DOHH2 (cell line): Measurements from ENCODE around the gene RNU1-1.
"Not testable (repeated sequence)": the region's sequence is repeated elsewhere in the genome, so short reads cannot be mapped to it uniquely, and the experiment has no call there.

Experiments
- H3F3A ChIP-seq: fragments of 200-600 bp; sonication (generic), shearing (Covaris generic); 2 replicates; pipeline ENCODE4 v1.6.0; 2016; ENCODE audit warnings: antibody characterized with exemption, mild to moderate bottlenecking; ENCODE audit not compliant: control insufficient read depth, insufficient read depth
- H3K27ac ChIP-seq: fragments of 200-600 bp; sonication (generic); 2 replicates; pipeline ENCODE4 v1.5.1; 2014; ENCODE audit warnings: low read depth, mild to moderate bottlenecking, low read length, moderate library complexity
- H3K27me3 ChIP-seq: fragments of 200-600 bp; sonication (generic); 2 replicates; pipeline ENCODE4 v1.6.1; 2014; ENCODE audit warnings: mild to moderate bottlenecking, low read length, mixed read lengths; ENCODE audit not compliant: control insufficient read depth
- H3K36me3 ChIP-seq: fragments of 200-600 bp; sonication (generic); 2 replicates; pipeline ENCODE4 v1.6.1; 2014; ENCODE audit warnings: mild to moderate bottlenecking, low read length, moderate library complexity, mixed read lengths; ENCODE audit not compliant: control insufficient read depth
- H3K4me1 ChIP-seq: fragments of 200-600 bp; sonication (generic); 2 replicates; pipeline ENCODE4 v1.6.1; 2014; ENCODE audit warnings: mild to moderate bottlenecking, low read length, mixed read lengths; ENCODE audit not compliant: control insufficient read depth
- H3K4me2 ChIP-seq: fragments of 200-600 bp; sonication (generic); 2 replicates; pipeline ENCODE4 v1.6.0; 2014; ENCODE audit warnings: mild to moderate bottlenecking, low read length, moderate library complexity
- H3K4me3 ChIP-seq: fragments of 200-600 bp; sonication (generic); 2 replicates; pipeline ENCODE4 v1.5.1; 2014; ENCODE audit warnings: mild to moderate bottlenecking, low read length, mixed read lengths
- H3K79me2 ChIP-seq: fragments of 200-600 bp; sonication (generic); 2 replicates; pipeline ENCODE4 v1.6.1; 2014; ENCODE audit warnings: mild to moderate bottlenecking, low read length, mixed read lengths; ENCODE audit not compliant: control insufficient read depth
- H3K9me2 ChIP-seq: fragments of 200-600 bp; sonication (generic); replicated peaks from 2 replicates; pipeline ENCODE4 v1.6.1; 2014; ENCODE audit warnings: mild to moderate bottlenecking, low read length, mixed read lengths; ENCODE audit not compliant: control insufficient read depth
- H3K9me3 ChIP-seq: fragments of 200-600 bp; sonication (generic); 2 replicates; pipeline ENCODE4 v1.6.1; 2014; ENCODE audit warnings: antibody characterized with exemption, low read length, mixed read lengths; ENCODE audit not compliant: control insufficient read depth, insufficient read depth
- H4K20me1 ChIP-seq: fragments of 200-600 bp; sonication (generic); 2 replicates; pipeline ENCODE4 v1.6.0; 2014; ENCODE audit warnings: low read depth, mild to moderate bottlenecking, antibody characterized with exemption, low read length, moderate library complexity; ENCODE audit not compliant: control insufficient read depth, insufficient read depth

Gene RNU1-1

GRCh38 chr1:16514107-16515055 lies at the start of gene RNU1-1:
TSS of gene RNU1-1 (minus strand) at chr1:16514285.
- not testable (repeated sequence) for H3K9me2 ChIP-seq, H3F3A ChIP-seq, H3K79me2 ChIP-seq, H3K4me1 ChIP-seq, H3K36me3 ChIP-seq, H3K9me3 ChIP-seq, H4K20me1 ChIP-seq, H3K27me3 ChIP-seq
- H3K27ac ChIP-seq = peak within 1 kb of the TSS; percentile 48
- H3K4me2 ChIP-seq = peak within 1 kb of the TSS; percentile 63
- peak within 1 kb of the TSS; percentile 72 for H3K4me3 ChIP-seq

GRCh38 chr1:16561035-16561434 lies 47.0 kb upstream of the RNU1-1 start:
- not testable (repeated sequence) for H3K27ac ChIP-seq, H3F3A ChIP-seq, H3K4me2 ChIP-seq

DNA sequence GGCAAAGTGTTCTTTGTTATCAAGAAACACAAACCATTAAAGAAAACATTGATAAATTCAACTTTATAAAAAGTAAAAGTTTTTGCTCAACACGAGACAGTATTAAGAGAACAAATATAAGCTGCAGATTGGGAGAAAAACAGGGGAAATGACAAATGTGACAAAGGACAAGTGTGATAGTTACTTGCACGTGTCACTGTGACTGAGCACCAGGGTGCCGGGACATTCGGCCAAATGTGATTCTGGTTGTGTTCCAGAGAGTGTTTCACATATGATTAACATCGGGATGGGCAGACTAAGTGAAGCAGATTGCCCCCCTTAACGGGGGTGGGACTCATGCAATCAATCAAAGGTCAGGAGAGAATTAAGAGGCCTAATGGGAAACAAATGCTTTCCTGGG lies 46.4 kb upstream of the RNU1-1 start:
- H3K36me3 ChIP-seq = not testable (repeated sequence)

More at GRCh38 chr1:16561035-16561434, 47.0 kb upstream of the RNU1-1 start:
- not testable (repeated sequence) for H3K79me2 ChIP-seq, H3K4me1 ChIP-seq, H3K27me3 ChIP-seq, H3K9me3 ChIP-seq, H3K9me2 ChIP-seq, H3K36me3 ChIP-seq, H4K20me1 ChIP-seq, H3K4me3 ChIP-seq

DNA sequence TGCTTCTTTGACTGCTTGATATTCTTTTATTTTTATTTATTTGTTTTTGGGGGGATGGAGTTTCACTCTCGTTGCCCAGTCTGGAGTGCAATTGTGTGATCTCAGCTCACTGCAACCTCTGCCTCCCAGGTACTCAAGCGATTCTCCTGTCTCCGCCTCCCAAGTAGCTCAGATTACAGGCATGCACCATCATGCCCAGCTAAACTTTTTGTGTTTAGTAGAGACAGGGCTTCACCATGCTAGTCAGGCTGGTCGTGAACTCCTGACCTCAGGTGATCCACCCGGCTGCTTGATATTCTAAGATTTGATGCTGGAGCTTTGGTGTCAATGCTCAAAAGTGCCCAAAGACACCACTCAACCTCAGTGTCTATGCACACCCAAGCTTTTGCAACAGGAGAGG lies 45.6 kb upstream of the RNU1-1 start:
- H3K9me2 ChIP-seq, H3K36me3 ChIP-seq, H3K9me3 ChIP-seq: not testable (repeated sequence)

More for the DNA sequence above, 46.4 kb upstream of the RNU1-1 start:
- H3K9me2 ChIP-seq, H3K9me3 ChIP-seq, H3K4me1 ChIP-seq, H3K79me2 ChIP-seq, H3F3A ChIP-seq, H3K27me3 ChIP-seq, H4K20me1 ChIP-seq, H3K4me3 ChIP-seq, H3K4me2 ChIP-seq, H3K27ac ChIP-seq: not testable (repeated sequence)

DNA sequence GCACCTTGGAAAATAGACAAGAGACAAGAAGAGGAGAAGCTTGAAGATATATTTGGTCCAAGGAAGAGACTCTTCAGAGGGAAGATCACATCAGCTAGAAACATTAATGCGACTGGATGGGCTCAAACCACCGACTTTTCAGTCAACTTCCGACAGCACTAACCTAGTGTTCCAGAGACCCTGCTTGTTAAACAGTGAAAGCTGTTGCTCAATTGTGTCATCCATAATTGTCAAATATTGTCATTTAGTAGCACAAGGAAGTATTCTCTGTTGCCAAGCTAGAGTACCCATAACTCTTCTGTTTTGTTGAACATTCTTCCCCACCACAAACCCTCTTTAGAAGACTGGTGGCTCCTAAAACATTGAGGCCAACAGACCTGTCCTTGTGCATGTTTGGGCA lies 42.9 kb upstream of the RNU1-1 start:
- H3K36me3 ChIP-seq, H3K4me3 ChIP-seq, H3K4me2 ChIP-seq, H3K27me3 ChIP-seq, H3K9me3 ChIP-seq, H3F3A ChIP-seq, H3K79me2 ChIP-seq, H3K4me1 ChIP-seq, H3K9me2 ChIP-seq, H3K27ac ChIP-seq, H4K20me1 ChIP-seq: not testable (repeated sequence)

More for the DNA sequence above, 45.6 kb upstream of the RNU1-1 start:
- not testable (repeated sequence) for H3K27ac ChIP-seq, H3K4me3 ChIP-seq, H3K79me2 ChIP-seq, H3K4me2 ChIP-seq, H3K4me1 ChIP-seq, H3F3A ChIP-seq, H4K20me1 ChIP-seq, H3K27me3 ChIP-seq

- not testable (repeated sequence) for H4K20me1 ChIP-seq, H3K4me2 ChIP-seq, H3K27ac ChIP-seq, H3K36me3 ChIP-seq, H3F3A ChIP-seq, H3K4me1 ChIP-seq, H3K27me3 ChIP-seq, H3K9me2 ChIP-seq, H3K4me3 ChIP-seq, H3K9me3 ChIP-seq, H3K79me2 ChIP-seq
Measured at GRCh38 chr1:16553244-16553643, 39.2 kb upstream of the RNU1-1 start.

DNA sequence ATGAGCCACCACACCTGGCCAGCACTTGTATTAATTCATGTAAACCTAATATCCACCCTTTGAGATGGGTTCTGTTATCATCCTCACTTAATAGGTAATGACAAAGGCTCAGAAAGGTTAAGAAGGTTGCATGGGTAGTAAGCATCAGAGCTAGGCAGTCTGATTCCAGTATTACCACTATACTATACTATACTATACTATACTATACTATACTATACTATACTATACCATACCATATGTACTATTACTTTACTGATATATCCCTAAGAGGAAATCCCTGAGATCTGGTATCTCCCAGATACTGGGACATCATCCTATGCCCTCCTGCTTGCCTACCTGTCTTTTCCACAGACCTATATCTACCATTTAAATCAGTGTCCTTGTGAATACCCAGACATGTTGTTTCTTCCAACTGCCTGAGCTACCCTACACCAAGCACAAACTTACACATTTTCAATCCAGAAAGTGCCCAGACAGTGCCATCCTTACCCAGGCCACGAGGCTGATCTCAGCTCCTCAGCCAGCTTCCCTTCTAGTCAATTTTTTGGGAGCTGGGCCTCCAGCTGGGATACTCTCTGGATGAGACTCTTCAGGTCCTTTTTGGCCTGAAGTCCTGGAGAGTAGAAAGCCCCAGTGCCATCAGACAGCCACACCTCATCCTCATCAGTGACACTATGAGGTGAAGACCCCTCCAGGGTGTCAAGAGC lies 36.3 kb upstream of the RNU1-1 start:
- not testable (repeated sequence) for H3K9me3 ChIP-seq, H3F3A ChIP-seq, H3K27me3 ChIP-seq, H4K20me1 ChIP-seq, H3K4me2 ChIP-seq, H3K36me3 ChIP-seq, H3K4me1 ChIP-seq, H3K4me3 ChIP-seq, H3K27ac ChIP-seq, H3K9me2 ChIP-seq, H3K79me2 ChIP-seq

DNA sequence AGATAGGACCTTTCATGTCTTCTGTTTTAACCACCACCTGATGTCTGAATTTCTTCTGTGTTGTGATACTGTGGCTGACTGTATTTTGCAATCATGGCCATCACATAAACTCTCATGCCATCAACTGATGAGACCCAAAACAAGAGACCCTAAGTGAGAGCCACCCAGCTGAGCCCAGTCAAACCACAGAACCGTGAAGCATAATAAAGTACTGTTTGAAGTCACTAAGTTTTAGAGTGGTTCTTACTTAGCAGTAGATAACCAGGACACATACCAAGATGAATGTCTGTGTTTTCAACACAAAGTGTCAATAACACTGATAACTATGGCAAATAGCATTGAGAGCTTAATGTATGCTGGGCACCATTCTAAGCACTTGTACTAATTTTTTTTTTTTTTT lies 35.5 kb upstream of the RNU1-1 start:
- H3K4me1 ChIP-seq, H3K4me3 ChIP-seq, H4K20me1 ChIP-seq, H3K27me3 ChIP-seq, H3K27ac ChIP-seq, H3K4me2 ChIP-seq, H3F3A ChIP-seq, H3K9me2 ChIP-seq, H3K79me2 ChIP-seq, H3K9me3 ChIP-seq, H3K36me3 ChIP-seq: not testable (repeated sequence)
